Measurements from ENCODE around the gene FGFRL1. TPM values are rescaled to one million over a fixed set of nuclear protein-coding genes. Genes with fewer than 3 reads are reported as not detected.

The FGFRL1 gene
- total RNA-seq, 1 experiment from 2014 or later = 59.5 TPM

- H3K36me3 ChIP-seq = no peaks in the 10 kb centered on the region
- H3K4me3 ChIP-seq = peak overlapping the region; percentile 58
- DNase-seq = peak; percentile 80
- no peaks in the 10 kb centered on the region for H3K27me3 ChIP-seq
- no peaks in the 10 kb centered on the region for H3K9me3 ChIP-seq
Observed at GRCh38 chr4:987624-988513, 23.6 kb upstream of the FGFRL1 start.

DNA sequence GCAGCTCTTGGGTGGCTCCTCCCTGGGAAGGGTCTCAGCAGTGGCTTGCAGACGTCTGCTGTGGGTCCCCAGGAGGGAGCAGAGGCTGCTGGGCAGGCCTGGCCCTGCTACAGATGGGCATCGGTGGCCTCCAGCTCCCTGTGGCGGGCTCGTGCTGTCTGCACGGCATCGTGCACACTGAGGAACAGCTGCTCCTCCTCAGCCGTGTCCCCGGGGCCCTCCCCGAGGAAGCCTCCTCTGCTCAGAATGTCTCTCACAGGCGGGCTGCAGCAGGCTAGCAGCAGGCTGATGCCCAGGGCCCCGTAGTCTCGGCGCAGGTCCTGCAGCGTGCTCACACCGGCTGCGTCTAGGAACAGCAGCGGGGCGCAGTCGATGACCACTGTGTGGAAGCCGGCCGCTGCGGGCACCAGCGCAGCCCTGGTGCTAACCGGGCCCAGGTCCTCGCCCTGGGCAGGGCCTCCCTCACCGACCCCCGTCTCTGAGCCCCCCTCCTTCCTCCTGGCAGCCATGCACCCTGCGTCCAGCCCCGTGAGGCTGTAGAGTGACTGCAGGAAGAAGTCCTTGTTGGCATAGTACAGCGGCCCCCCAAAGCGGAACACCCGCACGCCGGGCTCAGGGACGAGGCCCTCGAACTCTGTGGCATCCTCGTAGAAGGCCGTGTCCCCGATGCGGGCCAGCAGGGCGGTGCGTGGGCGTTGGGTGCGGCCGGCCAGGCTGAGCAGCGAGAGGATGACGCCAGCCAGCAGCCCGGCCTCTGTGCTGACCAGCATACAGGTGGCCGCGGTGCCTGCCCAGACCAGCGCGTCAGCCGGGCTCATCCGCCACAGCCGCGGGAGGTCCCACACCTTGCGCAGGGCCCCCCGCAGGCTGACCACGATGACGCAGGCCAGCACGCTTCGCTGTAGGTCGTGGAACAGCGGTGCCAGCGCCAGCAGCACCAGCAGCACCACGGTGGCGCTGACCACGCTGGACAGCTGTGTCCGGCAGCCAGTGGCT lies 22.4 kb upstream of the FGFRL1 start:
- DNase-seq = no peak
- Histone ChIP-seq H3K9me3 (no peaks in the 10 kb centered on the region), H3K4me3 (no peak overlapping the region), H3K27me3 (no peaks in the 10 kb centered on the region), H3K36me3 (no peaks in the 10 kb centered on the region)

GRCh38 chr4:989722-990471 lies 21.5 kb upstream of the FGFRL1 start:
- no peak for DNase-seq

DNA sequence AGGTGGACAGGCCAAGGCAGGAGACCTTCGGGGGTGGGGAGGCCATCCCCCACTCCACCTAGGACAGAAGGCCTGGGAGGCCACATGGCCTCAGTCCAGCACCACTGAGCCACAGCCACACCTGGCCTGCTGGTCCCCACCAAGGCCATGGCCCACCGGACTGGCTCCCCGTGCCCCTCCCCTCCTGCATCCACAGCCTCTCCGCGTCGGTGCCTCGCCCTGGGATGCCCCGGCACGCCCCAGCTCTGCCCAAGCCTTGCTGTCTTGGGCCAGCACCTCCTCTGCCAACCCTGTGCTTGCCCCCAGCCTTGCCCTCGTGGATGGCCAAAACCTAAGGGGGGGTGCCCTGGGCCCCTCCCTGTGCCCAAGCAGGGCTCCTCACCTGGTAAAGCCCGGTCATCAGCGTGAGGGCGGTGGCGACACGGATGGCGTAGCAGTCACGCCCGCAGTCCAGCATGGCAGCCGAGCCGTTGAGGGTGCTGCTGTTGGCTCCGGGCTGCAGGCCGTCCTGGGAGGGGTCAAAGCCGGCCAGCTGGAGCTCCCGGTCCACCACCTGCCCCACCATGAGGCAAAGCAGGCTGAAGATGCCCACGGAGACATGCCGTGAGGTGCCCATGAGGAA lies 20.6 kb upstream of the FGFRL1 start:
- Histone ChIP-seq H3K4me3 (no peak overlapping the region), H3K36me3 (no peaks in the 10 kb centered on the region), H3K27me3 (no peaks in the 10 kb centered on the region), H3K9me3 (no peaks in the 10 kb centered on the region)
- DNase-seq = no peak

More at GRCh38 chr4:989722-990471, 21.5 kb upstream of the FGFRL1 start:
- Histone ChIP-seq H3K27me3 (no peaks in the 10 kb centered on the region), H3K4me3 (no peak overlapping the region), H3K36me3 (no peaks in the 10 kb centered on the region), H3K9me3 (no peaks in the 10 kb centered on the region)

- no peaks in the 10 kb centered on the region for H3K27me3 ChIP-seq
- H3K9me3 ChIP-seq = no peaks in the 10 kb centered on the region
- H3K4me3 ChIP-seq = no peak overlapping the region
- no peaks in the 10 kb centered on the region for H3K36me3 ChIP-seq
- DNase-seq = no peak
Observed at GRCh38 chr4:991451-992296, 19.8 kb upstream of the FGFRL1 start.

DNA sequence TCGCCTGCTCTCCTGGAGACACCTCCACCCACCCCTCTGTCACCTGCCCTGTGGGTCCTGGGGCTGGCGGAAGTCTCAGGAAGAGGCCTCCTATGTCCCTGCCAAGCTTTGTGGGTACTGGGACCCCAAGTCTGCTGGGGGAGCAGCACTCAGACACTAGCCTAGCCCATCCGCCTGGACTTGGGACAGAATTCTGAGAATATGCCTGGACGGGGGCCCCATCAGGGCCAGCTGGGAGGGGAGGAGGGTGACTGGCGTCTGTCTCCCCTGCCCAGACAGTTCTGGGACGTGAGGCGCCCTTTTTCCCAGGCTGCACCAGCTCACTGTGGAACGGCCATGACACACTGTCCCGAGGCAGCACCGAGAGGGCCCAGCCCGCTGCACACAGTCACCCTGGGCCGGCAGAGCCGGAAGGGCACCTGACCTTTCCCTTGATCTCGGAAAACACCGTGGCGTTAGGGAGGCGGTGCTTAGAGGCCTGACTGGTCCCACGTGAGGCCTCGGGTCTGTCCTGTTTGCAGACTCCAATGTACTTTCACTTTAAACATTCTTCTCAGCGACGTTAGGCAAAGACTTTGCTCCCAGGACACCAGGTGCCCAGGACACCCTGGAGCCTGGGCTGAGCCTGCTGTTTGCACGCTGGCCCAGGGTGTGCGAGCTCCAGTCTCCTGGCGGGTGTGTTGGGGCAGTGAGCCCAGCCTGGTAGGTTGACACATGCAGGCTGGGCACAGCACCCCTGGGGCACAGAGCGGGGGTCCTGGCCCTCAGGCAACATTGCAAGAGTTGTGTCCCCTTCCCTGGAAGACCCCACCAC lies 18.9 kb upstream of the FGFRL1 start:
- DNase-seq = no peak
- Histone ChIP-seq H3K27me3 (no peaks in the 10 kb centered on the region), H3K4me3 (no peak overlapping the region), H3K9me3 (no peaks in the 10 kb centered on the region), H3K36me3 (no peaks in the 10 kb centered on the region)

GRCh38 chr4:993111-994029 lies 18.1 kb upstream of the FGFRL1 start, which contains the start of gene SLC26A1:
Gene SLC26A1, minus strand, starts transcription at chr4:993404. Its CDS starts 1,701 bp downstream, at chr4:991703.
- Histone ChIP-seq H3K4me3 (no peak within 1 kb of the TSS), H3K36me3 (no peaks in the 10 kb centered on the region)

DNA sequence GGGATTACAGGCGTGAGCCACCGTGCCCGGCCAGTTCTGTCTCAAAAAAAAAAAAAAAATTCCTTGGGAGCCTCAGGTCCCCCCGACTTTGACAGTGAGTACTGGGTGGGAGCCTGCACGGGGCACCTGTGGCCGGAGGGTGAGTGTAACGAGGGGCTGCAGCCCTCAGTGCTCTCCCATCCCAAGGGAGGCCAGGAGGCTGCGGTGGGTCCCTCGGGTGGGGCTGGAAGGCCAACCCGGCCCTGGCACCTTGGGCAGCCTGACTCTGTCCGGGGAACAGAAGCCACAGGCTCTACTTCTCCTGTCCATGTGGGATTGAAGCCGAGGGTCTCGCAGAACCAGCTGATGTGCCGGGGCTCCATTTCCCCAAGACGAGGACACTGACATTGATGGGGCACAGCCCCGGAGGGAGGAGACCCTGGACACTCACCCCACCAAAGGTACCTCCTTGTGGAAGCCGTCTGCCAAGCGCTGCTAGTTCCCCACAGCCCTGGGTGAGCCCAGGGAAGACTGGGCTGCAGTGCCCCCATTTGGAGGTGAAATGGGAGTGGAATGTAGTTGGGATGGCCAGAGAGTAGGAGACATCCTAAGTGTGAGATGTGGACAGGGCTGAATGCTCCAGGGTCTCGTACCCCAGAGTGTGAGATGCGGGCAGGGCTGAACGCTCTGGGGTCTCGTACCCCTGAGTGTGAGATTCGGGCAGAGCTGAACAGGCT lies 16.0 kb upstream of the FGFRL1 start:
- Histone ChIP-seq H3K4me3 (no peak overlapping the region), H3K36me3 (no peaks in the 10 kb centered on the region), H3K27me3 (no peaks in the 10 kb centered on the region), H3K9me3 (no peaks in the 10 kb centered on the region)
- no peak for DNase-seq

More at GRCh38 chr4:993111-994029, 18.1 kb upstream of the FGFRL1 start, which contains the start of gene SLC26A1:
- DNase-seq = no peak
- no peaks in the 10 kb centered on the region for H3K27me3 ChIP-seq
- H3K9me3 ChIP-seq = no peaks in the 10 kb centered on the region

GRCh38 chr4:996030-996996 lies 15.1 kb upstream of the FGFRL1 start:
- Histone ChIP-seq H3K27me3 (no peaks in the 10 kb centered on the region), H3K4me3 (no peak overlapping the region), H3K9me3 (no peaks in the 10 kb centered on the region), H3K36me3 (no peaks in the 10 kb centered on the region)
- no peak for DNase-seq

DNA sequence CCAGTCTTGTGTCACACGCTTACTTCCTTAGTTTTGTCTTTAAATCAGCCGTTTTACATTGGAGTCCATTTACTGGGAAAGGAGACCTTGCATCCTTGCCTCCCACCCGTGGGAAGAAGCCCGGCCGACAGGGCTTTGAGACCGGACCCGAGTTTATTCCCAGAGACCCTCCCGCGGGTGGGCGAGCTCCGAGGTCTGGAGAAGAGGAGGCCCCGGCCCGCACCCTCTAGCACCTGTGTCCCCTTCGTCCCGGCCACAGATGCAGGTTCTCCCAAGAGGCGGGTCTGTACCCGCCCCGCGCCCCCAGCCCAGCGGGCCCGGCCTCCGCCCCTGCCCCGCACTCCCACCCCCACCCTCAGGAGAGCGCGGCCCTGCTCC lies 14.4 kb upstream of the FGFRL1 start:
- H3K4me3 ChIP-seq = no peak overlapping the region
- no peaks in the 10 kb centered on the region for H3K27me3 ChIP-seq
- H3K9me3 ChIP-seq = no peaks in the 10 kb centered on the region
- no peaks in the 10 kb centered on the region for H3K36me3 ChIP-seq
- no peak for DNase-seq

GRCh38 chr4:997375-998071 lies 13.9 kb upstream of the FGFRL1 start:
- Histone ChIP-seq H3K4me3 (no peak overlapping the region), H3K36me3 (no peaks in the 10 kb centered on the region), H3K9me3 (no peaks in the 10 kb centered on the region), H3K27me3 (no peaks in the 10 kb centered on the region)
- no peak for DNase-seq

All from MG63 (cell line).